Measurements from ENCODE around the gene PAGR1. TPM values are rescaled to one million over a fixed set of nuclear protein-coding genes. Genes with fewer than 3 reads are reported as not detected.

The PAGR1 gene
- total RNA-seq (26.7 and 28.4 TPM in 2 replicates), polyA plus RNA-seq (17.8 and 18.0 TPM in 2 replicates), polyA minus RNA-seq (38.7 and 38.8 TPM in 2 replicates)
- 44.1 TPM for total RNA-seq (2013)

DNA sequence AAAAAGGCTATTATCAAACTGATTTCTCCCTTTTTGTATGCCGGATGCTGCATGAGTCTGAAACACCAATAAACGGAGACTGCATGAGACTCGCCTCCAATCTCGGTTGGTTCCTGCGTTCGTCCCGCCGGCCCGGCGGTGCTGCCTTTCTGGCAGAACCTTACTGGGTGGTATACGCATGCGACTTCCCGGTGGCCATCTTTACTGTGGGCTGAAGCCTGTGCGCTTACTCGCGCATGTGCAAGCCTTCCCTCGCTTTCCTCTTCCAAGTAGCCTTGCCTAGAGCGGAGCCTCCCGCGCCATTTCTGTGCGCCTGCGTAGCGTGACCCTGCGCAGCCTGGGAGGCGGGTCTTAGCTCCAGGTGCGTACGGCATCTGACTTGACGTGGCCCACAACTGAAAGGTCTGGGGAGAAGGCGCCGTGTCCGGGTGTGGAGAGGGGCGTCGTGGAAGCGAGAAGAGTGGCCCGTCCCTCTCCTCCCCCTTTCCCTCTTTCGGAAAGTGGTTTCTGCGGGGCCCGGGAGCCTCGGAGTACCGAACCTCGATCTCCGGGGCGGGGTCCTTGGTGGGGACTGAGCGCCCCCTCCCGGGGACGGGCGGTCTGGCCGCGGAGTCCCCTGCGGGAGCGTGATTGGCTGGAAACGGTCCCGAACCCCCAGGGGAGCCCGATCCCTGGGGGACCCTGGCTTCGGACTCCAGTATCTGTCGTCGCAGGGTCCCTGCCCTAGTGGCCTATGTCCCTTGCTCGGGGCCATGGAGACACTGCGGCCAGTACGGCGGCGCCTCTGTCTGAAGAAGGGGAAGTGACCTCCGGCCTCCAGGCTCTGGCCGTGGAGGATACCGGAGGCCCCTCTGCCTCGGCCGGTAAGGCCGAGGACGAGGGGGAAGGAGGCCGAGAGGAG lies at the start of gene PAGR1:
Gene PAGR1, plus strand, starts transcription at position 360 of the 901 bp plus-strand sequence. Its CDS starts 374 bp downstream, at position 734.
- POLR2A ChIA-PET, result interaction anchor here (0.6 to 2.8 kb wide), 8 partner anchors 9 to 260 kb away, joined by 3 to 31 read pairs (median 12); partner anchors contain the start of genes KIF22, MAZ and PPP4C
- CTCF ChIA-PET, result interaction anchor here (0.5 to 5.7 kb wide), 16 partner anchors 9 to 260 kb away, joined by 3 to 66 read pairs (median 5); partner anchors contain the start of genes KIF22 and MAZ
- peaks cover 45% of the 10 kb centered on the region for H3K79me2 ChIP-seq (ENCODE audit: control insufficient read depth, insufficient read depth, low read length)

More for the DNA sequence above, at the start of gene PAGR1:
- TF ChIP-seq, protein P1, sequence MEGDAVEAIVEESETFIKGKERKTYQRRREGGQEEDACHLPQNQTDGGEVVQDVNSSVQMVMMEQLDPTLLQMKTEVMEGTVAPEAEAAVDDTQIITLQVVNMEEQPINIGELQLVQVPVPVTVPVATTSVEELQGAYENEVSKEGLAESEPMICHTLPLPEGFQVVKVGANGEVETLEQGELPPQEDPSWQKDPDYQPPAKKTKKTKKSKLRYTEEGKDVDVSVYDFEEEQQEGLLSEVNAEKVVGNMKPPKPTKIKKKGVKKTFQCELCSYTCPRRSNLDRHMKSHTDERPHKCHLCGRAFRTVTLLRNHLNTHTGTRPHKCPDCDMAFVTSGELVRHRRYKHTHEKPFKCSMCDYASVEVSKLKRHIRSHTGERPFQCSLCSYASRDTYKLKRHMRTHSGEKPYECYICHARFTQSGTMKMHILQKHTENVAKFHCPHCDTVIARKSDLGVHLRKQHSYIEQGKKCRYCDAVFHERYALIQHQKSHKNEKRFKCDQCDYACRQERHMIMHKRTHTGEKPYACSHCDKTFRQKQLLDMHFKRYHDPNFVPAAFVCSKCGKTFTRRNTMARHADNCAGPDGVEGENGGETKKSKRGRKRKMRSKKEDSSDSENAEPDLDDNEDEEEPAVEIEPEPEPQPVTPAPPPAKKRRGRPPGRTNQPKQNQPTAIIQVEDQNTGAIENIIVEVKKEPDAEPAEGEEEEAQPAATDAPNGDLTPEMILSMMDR (IDR thresholded peaks at IDR 0.05), result peak; percentile 97
- no peak for TF ChIP-seq EZH2 (IDR thresholded peaks at IDR 0.05; ENCODE audit: borderline replicate concordance, insufficient read depth, low read depth, low read length, poor library complexity, severe bottlenecking)
- Histone ChIP-seq H3K4me3 (ENCODE audit: control extremely low read depth in 1 of 5, extremely low read depth in 1 of 5, insufficient read depth in 1 of 5, low read depth in 2 of 5, low read length in 4 of 5) (peak within 1 kb of the TSS; percentile 73 to 93 (median 84)), H3K9ac (ENCODE audit: low read length) (peak within 1 kb of the TSS; percentile 69), H3K9me3 (ENCODE audit: control extremely low read depth in 1 of 3, control insufficient read depth in 2 of 3, insufficient read depth in 1 of 3, low read length in 2 of 3) (peaks cover 0 to 5% (median 0%) of the 10 kb centered on the region in 3 donors), H3K36me3 (replicated peaks in 1 of 2; ENCODE audit: control extremely low read depth in 1 of 2, control insufficient read depth in 1 of 2, extremely low read depth in 1 of 2, insufficient read depth in 2 of 2, low read length in 1 of 2) (peaks cover 0 to 22% of the 10 kb centered on the region in 2 experiments), H3K4me1 (ENCODE audit: control insufficient read depth in 2 of 2, insufficient read depth in 2 of 2, low read length in 2 of 2) (peaks cover 40 to 60% of the 10 kb centered on the region in 2 donors), H3K27ac (ENCODE audit: low read length in 2 of 2) (peak within 1 kb of the TSS; percentile 88), H3K4me2 (replicated peaks; ENCODE audit: low read depth, low read length, poor library complexity, severe bottlenecking) (peak within 1 kb of the TSS; percentile 87), H3K27me3 (replicated peaks in 1 of 4; ENCODE audit: control extremely low read depth in 1 of 4, control insufficient read depth in 3 of 4, insufficient read depth in 4 of 4, low read length in 3 of 4) (peaks cover 0 to 13% (median 5%) of the 10 kb centered on the region in 4 experiments), H4K20me1 (ENCODE audit: control insufficient read depth, insufficient read depth, low read length, poor library complexity, severe bottlenecking) (peaks cover 36% of the 10 kb centered on the region), H2AFZ (ENCODE audit: insufficient read depth, low read depth, low read length, poor library complexity, severe bottlenecking) (peak within 1 kb of the TSS; percentile 90)
- whole genome bisulfite sequencing (ENCODE audit: insufficient coverage), result under 1% methylated on average over 70 of the region's 70 CpGs
- peak within 1 kb of the TSS; percentile 98 for H3K27ac Mint-ChIP-seq
- DNase-seq (peak; percentile 100), ATAC-seq (ENCODE audit: low read depth) (peak; percentile 76)
- peaks cover 65% of the 10 kb centered on the region for H3K4me1 Mint-ChIP-seq
- H3K27me3 Mint-ChIP-seq, result no peaks in the 10 kb centered on the region
- intact Hi-C loops (cut with micrococcal nuclease), result loop anchor here (1.0 to 10.0 kb wide), 9 partner anchors 11 to 221 kb away; partner anchors contain the start of genes CDIPT, INO80E, KIF22 and TAOK2
- H3K9me3 Mint-ChIP-seq (ENCODE audit: insufficient read depth), result no peaks in the 10 kb centered on the region
- H3K4me3 Mint-ChIP-seq, result peak within 1 kb of the TSS; percentile 97
